ENCODE data around the gene CES4A.

DNA sequence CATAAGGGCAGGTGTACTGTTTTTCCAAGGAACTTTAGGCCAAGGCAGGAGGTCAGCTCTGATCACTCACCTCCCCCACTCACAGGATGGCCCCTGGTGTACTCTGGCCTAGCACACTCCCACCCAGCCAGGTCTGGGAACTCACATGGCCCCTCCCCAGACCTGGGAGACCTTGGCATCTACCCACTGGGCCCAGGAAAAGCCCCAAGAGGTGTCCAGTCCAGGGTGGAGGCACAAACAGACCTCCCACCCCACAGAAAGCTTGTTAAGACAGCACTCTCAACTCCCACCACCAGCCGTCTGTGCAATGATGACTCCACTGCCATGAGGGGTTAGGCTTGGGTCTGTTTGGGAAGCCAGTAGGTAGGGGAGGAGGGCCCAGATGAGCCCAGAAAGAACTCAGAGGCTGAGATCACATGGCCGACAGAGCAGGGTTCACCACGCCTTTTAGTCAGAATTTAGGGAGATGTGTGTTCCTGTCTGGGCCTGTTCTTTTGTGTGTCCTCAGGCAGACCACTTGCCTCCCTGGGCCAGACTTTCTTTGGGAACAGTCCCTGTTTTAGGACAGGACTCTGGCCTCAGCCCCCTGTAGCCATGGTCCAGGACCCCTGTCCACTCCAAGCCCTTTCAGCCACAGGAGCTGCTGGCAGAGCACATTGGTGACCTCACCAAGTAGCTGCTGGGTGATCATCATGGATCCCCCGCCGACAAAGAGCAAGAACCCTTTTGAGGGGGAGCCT is 28.5 kb downstream of the CES4A start:
- no peak for TF ChIP-seq RELA (CRISPR knock-in tag; IDR thresholded peaks at IDR 0.05; ENCODE audit: borderline replicate concordance)
- TF ChIP-seq, protein P1, sequence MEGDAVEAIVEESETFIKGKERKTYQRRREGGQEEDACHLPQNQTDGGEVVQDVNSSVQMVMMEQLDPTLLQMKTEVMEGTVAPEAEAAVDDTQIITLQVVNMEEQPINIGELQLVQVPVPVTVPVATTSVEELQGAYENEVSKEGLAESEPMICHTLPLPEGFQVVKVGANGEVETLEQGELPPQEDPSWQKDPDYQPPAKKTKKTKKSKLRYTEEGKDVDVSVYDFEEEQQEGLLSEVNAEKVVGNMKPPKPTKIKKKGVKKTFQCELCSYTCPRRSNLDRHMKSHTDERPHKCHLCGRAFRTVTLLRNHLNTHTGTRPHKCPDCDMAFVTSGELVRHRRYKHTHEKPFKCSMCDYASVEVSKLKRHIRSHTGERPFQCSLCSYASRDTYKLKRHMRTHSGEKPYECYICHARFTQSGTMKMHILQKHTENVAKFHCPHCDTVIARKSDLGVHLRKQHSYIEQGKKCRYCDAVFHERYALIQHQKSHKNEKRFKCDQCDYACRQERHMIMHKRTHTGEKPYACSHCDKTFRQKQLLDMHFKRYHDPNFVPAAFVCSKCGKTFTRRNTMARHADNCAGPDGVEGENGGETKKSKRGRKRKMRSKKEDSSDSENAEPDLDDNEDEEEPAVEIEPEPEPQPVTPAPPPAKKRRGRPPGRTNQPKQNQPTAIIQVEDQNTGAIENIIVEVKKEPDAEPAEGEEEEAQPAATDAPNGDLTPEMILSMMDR (IDR thresholded peaks at IDR 0.05): no peak

Data from WTC11 (cell line).